CD4-positive, alpha-beta T cell treated with Interleukin-4 for 1 hour (primary cell): ENCODE results near the gene IKZF3.

Experiments used
- DNase-seq, 2 donors: peaks; one replicate each; pipeline ENCODE4 v3.0.0-alpha.2; 2020 to 2022

The IKZF3 gene

DNA sequence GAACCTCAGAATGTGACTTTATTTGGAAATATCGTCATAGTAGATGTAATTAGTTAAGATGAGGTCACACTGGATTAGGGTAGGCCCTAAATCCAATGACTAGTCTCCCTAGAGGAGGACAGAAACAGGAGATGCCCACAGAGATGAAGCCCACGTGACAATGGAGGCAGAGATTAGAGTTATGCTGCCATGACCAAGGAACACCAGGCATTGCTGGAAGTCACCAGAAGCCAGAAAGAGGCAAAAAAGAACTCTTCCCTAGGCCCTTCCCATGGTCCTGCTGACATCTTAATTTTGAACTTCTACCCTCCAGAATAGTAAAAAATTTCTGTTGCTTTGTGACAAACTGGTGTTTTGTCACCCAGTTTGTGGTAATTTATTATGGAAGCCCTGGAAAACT, 49.6 kb downstream of the IKZF3 start:
- no peak for DNase-seq

DNA sequence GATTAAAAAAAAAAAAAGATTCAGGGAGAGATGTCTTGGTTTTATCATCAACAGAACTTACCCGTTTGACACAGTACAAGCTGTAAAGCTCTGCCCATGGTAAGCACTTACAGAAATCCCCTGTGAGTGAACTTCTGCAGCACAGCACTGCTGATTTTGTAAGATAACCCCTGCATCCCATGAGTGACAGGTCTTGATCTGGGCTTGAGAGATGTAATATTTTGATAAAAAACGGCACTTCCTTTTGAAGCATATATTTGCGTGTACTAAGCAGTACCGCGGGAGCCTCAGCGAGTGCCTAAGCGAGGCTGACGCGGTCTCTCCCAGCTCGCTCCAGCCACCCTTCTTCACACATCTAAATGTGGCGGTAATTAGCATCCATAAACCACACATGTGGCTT, 50.5 kb downstream of the IKZF3 start:
- peak; percentile 66 to 89 for DNase-seq

DNA sequence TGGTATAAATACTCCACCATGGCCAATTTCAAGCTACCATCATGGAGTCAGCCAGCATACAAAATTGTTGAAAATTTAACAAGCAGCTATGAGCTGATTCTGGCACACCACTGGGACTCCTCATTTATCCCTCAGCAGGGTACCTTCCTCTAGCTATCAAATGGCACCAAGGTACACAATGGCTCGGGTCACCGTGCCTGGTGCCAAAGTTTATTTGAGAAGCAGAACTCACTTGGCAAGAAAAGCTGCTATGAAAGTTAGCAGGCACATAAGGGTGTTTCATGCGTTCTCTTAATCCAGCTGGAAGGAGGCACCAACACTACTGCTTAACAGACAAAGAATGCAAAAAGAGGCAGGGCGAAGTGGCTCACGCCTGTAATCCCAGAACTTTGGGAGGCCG, 51.6 kb downstream of the IKZF3 start:
- no peak for DNase-seq

DNA sequence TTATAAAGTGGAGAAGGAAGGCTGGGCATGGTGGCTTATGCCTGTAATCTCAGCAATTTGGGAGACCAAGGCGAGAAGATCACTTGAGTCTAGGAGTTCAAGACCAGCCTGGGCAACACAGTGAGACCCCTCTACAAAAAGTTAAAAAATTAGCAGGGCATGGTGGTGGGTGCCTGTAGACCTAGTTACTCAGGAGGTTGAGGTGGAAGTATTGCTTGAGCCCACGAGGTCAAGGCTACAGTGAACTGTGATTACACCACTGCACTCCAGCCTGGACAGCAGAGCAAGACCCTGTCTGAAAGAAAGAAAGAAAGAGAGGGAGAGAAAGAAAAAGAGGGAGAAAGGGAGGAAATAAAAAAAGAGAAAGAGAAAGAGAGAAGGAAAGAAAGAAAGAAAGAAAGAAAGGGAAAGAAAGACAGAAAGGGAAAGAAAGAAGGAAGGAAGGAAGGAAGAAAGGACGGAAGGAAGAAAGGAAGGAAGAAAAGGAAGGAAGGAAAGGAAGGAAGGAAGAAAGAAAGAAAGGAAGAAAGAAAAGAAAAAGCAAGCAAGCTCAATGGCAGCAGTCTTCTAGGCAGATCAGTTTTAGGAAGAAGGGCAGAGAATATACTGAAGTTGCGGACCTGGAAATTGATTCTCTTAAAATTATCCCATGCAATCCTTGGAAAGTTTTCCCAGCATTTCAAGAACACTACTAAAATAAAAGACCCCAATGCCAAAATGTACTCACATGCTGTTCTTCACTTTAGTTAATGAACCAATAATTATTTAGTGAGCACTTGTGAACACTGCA, 53.0 kb downstream of the IKZF3 start:
- DNase-seq: no peak

DNA sequence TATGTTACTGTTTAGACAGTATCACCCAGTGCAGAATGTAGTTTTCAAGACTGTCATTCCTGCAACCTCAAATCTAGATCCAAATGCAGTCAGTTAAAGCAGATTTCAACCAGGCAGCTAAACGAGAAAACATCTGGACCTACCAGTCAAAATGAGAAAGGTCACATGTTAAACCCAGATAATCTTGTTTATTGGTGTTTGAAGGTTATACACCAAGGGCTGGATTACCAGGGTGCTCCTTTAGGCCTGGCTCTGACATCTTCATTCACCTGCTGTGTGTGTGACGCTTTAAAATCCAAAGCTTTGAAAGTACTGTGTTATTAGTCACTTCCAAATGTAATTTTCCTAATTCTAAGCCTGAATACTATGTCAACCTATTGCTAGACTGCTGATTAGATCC, 54.9 kb downstream of the IKZF3 start:
- no peak for DNase-seq

DNA sequence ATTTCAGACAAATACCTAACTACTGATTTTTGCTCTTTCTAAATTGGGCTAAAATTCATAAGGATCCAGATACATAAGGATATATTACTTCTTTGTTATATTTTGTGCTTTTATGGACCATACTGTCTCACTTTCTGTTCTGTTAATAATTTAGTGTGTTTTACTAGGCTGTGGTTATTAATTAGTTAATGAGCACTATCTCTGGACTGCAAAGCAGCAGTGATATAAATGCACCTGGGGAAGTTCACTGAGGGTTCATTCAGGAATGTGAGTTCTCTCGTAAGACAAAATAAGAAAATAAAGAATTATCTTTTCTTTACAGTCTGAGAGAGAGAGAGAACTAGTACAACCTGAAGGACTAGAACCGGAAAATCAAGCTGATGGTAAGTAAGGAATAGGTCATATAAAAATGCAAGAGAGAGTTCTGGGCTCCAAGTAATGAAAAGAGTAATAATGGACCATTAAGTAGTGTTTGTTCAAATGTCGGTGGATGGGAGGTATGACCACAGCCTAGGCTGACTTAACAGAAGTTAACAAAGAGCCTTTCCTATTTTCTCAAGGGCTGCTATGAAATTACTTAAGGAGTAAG, 55.6 kb downstream of the IKZF3 start:
- no peak for DNase-seq

DNA sequence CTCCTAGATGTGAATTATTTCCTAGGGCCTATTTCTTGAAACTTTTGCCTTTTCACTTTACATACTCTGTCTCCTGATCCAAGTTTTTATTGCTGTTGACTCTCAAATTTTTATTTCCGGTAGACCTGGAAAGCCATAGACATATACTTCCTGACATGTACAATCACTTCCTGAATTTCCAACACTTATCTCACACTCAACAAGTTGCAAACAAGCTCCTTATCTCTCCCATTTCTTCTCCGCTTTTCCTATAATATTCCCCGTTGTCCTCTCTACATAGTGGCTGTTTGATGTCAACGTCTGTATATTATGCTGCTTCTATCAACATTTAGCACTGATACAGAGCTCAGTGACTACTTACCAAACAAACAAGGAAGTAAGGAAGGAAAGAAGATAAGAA, 59.3 kb downstream of the IKZF3 start:
- DNase-seq: no peak

DNA sequence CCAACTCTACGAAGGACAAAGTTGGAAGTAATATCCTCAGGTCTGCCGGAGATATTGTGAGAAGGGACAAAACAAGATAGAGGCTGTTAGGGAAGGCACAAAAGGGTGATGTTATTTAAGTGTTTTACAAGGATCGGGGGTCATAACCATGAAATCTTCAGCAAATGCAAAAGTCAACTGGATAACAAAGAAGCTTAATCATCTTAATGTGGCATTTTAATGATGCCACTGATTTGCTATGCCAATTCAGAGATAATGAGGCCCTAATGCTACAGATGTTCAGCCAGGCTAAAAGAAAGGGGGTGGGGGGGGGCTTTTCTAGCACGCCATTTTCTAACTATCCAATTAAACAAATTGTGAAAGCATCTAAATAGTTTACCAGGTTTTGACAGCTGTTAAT, 63.1 kb downstream of the IKZF3 start:
- DNase-seq: no peak

DNA sequence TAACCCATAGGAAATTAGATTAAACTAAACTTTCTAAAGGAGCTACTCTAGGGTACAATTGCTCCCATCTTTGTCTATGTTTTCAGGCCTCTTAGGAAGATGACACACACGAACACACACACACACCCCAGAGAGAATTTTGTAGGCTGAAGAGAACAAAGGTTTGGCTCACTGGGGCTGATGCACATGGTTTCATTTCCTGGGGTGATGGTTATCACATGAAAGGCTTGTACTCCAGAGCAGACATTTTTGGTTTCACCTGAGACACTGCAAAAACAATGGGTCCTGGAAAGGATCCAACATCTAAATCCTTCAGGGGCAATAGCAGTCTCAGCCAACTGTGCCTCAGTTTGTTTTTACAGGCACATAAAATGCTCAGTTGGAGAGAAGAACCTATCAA, 63.6 kb downstream of the IKZF3 start:
- peak; percentile 67 to 79 for DNase-seq

DNA sequence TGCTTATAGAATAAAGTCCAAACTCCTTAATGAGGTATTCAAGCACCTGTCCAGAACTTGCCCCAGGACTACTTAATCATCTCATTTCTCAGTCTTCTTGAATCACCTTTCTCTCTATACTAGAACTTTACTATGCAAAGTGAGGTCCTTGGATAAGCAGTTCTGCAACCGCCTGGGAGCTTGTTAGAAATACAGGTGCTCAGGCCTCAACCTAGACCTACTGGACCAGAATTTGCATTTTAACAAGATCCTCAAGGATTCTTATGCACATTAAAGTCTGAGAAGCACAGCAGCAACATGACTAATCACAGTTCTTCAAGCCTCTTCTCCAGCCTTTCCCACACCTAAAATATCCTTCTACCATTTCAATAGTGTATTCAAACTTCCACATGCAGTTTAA, 64.7 kb downstream of the IKZF3 start:
- DNase-seq: no peak

DNA sequence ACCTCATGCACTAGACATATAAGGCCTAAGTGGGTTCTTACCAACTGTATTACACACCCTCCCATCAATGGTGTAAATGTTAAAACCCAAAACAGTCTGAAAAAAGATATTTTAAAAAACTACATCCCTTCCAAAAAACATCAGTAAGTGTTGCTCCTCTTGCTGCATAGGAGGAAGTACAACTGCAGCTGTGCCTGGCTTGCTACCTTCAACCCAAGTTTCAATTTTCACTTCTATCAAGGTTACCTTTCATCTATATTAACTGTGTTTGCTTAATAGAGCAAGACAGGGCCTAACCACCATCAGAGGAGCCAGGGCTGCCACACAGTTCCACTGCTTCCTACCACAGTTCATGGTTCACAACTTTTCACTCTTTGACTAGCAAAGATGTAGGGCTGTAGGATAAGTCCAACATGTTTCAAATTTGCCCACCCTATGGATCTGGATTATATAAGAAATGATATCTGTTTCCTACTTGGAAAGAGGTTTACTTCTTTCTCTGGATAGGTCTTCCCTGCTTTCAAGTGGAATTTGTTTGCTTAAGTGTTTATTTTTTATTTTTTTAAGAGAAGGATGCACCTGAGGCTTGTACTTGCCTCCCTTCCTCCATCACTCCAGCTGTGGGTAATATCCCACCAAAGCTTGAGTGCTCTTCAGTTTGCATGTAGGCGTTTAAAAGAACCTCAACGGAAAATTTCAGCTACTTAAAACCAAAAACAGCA, 69.7 kb downstream of the IKZF3 start:
- DNase-seq: peak; percentile 63 to 65

DNA sequence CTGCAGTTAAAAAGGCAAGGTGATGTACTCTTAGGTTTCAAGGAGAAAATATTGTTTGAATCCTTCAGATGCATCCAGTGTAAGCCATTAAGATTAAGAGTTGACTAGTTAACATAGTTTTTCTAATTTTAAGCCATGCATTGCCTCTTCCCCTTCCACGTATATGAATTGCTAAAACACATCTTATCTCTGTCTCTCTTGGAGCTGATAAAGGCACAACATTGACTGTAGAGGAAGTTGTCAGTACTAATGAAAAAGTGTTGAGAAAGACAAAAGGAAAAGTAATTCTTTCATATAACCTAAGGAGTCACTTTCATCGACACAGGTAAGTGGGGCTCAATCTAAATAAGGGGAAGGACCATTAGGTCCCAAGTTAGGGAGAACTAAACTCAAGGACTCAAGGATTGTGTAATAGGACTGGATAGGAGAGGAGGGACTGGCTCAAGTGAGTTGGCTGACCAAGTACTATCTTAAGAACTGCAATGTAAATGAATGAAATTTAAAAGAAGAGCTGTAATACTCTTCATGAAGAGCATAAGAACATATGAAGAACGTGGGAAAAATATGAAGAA, 70.7 kb downstream of the IKZF3 start:
- DNase-seq: no peak

DNA sequence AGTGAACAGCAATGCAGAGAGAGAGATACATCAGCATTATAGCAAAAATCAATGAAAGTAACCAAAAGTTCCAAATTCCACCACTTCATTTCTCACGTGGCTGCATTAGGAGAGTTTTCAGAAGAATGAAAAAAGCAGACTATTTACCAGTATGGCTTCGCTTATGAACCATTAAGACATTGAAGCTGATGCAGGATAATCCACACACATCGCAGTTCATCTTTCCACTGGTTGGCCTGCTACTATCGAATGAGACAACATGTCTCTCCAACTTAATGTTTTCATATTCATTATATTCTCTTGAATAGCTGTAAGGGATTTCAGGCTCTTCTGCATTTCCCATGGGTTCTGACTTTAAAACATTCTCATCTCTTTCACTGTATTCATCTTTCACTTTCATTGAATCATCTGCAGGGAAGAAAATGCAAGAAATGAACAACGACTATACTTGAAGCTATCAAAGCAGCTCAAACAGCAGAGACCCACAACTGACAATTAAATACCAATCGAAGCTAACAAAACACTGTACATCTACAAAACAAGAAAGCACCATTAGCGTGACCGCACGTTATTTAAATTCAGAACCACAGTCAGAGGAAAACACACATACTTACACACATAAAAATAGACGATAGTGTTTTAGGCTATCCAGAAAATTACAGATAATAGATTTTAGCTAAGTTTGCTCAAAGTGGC, 71.4 kb downstream of the IKZF3 start:
- no peak for DNase-seq

DNA sequence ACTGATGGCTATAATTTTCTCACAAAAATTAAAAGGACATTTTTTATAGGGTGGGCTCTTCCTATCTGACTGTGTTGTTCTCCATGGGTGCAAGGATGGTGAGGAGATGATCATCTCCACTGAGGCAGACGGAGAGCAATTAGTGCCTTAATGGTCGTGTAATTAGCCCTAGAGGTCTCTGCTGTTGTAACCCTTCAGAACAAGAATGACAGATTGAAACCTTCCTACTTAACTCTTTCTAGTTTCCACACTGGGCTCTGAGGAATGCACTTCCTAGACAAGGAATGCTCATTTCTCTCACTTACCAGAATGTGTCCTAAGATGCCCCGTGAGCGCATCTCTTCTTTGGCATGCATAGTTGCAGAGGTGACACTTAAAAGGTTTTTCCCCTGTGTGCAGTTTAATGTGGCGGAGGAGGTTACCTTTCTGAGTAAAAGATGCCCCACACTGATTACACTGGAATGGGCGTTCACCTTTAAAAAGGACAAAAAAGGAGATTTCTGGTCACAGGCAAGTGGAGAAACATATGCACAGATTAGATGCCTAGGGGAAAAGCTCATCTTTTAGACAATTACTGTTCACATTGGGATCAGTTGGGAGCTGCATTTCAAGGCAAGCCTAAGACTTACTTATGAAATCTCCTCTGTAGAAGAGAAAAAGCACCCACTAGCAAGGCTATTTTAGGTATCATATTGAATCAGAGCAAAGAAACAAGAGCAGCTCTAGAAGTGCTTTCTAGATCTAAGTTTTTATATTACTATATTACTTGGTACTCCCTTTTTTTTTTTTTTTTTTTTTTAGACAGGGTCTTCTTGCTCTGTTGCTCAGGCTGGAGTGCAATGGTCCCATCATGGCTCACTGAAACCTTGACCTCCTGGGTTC, 72.8 kb downstream of the IKZF3 start:
- DNase-seq: peak; percentile 55 to 83

DNA sequence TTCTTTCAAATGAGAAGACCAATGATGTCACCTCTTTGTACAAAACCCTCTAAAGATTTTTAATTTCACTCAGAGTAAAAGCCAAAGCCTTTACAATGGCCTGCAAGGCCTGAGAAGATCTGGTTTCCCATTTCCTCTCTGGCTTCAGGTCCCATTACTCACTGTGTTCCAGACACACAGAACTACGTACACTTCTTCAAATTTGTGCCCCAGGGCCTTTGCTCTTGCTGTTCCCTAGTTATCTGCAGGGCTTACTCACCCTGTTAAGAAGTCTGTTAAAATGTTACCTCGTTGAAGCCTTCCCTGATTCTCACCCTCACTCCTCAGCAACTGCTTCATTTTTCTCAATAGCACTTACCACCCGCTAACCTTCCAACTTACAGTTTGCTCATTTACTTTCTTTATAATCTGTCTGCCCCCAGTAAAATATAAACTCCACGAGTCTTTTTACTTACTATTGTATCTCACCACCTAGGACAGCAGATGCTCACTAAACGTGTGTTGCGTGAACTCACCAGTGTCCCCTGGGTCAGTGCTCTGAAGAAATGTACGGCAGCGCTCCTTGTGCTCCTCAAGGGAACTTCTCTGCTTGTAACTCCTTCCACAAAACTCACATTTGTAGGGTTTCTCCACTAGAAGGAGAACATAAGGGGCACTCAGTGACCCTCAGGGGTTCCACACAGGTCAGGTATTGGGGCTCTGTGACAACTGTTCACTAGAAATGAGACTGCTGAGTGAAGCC, 76.2 kb downstream of the IKZF3 start:
- DNase-seq: no peak

DNA sequence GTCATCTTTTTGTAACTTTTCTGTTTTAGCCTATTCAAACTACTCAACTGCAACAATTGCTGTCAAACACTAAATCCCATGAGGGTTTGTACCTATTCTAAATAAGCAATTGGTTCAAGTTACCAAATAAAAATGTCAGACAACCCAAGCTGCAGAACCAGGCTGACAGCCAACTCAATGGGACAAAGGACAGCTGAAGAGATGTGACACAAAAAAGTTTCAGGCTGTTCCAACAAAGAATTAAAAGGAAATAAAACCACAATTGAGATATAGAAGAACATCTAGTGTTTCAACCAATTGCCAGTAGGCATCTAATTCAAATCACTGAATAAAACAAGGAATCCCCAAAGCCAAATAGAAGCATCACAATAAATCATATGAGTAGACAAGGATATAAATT, 77.1 kb downstream of the IKZF3 start:
- no peak for DNase-seq

DNA sequence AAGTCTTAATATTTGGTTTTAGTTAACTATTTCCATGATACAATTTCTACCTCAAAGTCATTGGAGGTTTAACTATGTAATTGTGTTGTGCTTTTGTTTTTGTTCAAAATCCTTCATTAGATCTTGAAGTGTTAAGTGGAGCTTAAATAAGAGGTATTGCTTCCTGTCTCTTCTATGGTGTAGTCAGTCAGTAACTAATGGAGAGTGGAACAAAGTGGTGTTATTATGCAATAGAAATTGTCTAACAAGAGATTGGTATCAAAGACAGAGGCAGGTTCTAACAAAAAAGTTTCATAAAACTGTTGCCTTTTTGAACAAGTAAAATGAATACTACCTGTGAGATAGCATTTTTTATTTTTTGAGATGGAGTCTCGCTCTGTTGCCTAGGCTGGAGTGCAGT, 81.1 kb downstream of the IKZF3 start:
- DNase-seq: no peak

DNA sequence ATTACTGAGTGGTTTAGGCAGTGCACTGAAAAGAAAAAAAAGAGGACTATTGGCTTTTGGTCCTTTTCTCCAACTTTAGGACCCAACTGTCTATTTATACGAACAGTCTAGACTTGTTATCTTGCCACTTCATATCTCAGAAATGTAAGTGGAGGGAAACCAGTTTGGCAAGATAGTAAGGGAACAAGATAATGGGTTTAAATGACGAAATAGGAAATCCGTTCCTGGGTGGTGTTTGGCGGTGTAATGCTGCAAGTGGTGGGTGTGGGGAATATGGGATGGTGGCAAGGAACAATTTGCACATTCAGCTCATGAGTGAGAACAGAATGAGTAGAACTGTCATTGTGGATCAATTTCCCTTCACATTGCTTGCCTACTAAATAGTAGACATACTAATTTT, 81.6 kb downstream of the IKZF3 start:
- DNase-seq: no peak

DNA sequence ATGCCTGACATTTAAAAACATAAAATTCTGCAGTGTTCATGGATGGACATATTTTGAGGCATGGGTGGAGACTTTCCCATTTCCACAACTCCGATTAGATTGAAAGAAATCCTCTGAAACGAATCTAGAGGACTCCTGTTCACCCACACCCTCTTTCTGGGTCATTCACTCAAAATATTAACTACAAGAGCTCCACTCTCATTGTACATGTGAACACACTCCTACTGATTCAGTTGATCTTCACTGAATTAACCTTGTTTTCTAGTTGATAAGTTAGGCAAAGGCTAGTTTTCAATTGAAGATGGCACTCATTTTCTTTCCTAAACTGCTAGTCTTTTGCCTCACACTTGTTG, 82.3 kb downstream of the IKZF3 start:
- no peak for DNase-seq

DNA sequence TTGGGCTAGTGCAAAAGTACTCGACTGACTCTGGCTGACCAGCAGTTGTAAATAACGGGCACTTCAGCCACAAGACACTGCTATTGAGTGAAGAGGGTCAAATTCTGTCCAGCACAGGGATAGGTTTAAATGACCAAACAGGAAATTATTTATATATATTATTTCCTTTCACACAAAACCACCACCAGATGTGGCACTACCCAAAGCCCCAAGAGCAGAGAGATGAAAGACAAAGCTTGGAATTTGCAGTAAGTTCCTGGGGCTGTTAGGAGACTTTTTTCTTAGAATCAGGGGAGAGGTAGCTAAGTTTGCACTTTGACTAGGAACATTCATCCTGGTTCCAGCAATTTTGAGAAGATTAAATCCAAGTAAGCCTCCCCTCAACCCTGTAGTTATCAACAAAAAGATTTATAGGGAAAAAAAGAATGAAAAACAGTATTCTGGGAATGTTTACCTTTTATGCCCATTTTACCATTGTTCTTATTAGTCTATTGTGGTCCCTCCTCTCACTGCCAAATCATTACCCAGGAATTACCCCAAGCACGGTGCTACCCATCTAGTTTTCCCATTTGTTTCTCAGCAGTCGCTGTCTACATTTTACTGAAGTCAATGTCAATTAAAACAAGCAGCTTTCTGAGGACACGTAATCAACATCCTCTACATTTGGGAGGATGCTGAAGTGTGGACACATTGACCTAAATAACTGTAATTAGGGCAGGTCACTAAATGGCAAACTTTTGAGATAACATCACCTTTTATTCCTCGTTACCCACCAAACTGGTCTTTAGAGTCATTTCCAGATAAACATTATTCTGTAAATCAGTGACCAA, 82.9 kb downstream of the IKZF3 start:
- DNase-seq: no peak
